H1 (cell line): ENCODE measurements around the gene SLC46A3. TPM values are rescaled to one million over a fixed set of nuclear protein-coding genes. Genes with fewer than 3 reads are reported as not detected.

Source experiments
- CHD1 ChIP-seq: IDR thresholded peaks from 2 replicates; pipeline ENCODE4 v1.6.1; 2012; ENCODE audit warnings: low read depth, low read length, improper control_type of control experiment
- CHD2 ChIP-seq: IDR thresholded peaks from 2 replicates; pipeline ENCODE4 v1.6.1; 2012; ENCODE audit warnings: low read length, improper control_type of control experiment
- CREB1 ChIP-seq: IDR thresholded peaks from 2 replicates; pipeline ENCODE4 v1.6.1; 2012; ENCODE audit warnings: inconsistent platforms
- SP1 ChIP-seq: IDR thresholded peaks from 2 replicates; pipeline ENCODE4 v1.6.1; 2011; ENCODE audit warnings: low read depth, low read length
- SP2 ChIP-seq: IDR thresholded peaks from 2 replicates; pipeline ENCODE4 v1.6.1; 2012; ENCODE audit warnings: mild to moderate bottlenecking, low read length, inconsistent platforms
- TAF1 ChIP-seq: IDR thresholded peaks from 2 replicates; pipeline ENCODE4 v1.6.1; 2011; ENCODE audit warnings: mild to moderate bottlenecking, low read depth, low read length
- TAF7 ChIP-seq: optimal IDR thresholded peaks from 2 replicates; pipeline ENCODE3; 2011; ENCODE audit warnings: low read depth, mild to moderate bottlenecking, inconsistent platforms, low read length, moderate library complexity, borderline replicate concordance
- TBP ChIP-seq: IDR thresholded peaks from 2 replicates; pipeline ENCODE4 v1.6.1; 2011; ENCODE audit warnings: low read depth, low read length, improper control_type of control experiment
- polyA plus RNA-seq, 7 experiments: library from polyadenylated mRNA; depleted of rRNA in 3 of 7; stranded (reverse) in 5 of 7; unstranded in 2 of 7; fragments of >200 nt in 5 of 7; fragments of 200-250 nt in 2 of 7; gene quantifications; 1 replicate in 5 of 7; 2 replicates in 1 of 7; 4 replicates in 1 of 7; pipeline versions ENCODE4 v1.2.1 to v1.2.3, GENCODE V29; 2011 to 2013; ENCODE audit warnings: missing spikeins in 2 of 7, mixed read lengths in 2 of 7
- total RNA-seq: library from RNA; stranded (reverse); fragmentation: NEBNext Ultra II Directional; extraction: Animal tissue kit (Norgen Biotek cat#: 25700); gene quantifications from 2 replicates; pipeline ENCODE4 v1.2.1, GENCODE V29; 2021
- TF ChIP-seq, protein P1 (sequence below): fragments of 300-600 bp; sonication (generic); IDR thresholded peaks from 2 replicates; pipeline ENCODE4 v1.7.1; 2012; ENCODE audit warnings: low read length, moderate library complexity, mild to moderate bottlenecking, inconsistent platforms; ENCODE audit not compliant: insufficient replicate concordance

SLC46A3 gene
- total and polyA plus RNA-seq, 2 of the 8 experiments (the other 6 are each of a cell fraction or from before 2014, with no cell fraction given): 0.39 to 0.67 TPM

- TF ChIP-seq, protein P1, sequence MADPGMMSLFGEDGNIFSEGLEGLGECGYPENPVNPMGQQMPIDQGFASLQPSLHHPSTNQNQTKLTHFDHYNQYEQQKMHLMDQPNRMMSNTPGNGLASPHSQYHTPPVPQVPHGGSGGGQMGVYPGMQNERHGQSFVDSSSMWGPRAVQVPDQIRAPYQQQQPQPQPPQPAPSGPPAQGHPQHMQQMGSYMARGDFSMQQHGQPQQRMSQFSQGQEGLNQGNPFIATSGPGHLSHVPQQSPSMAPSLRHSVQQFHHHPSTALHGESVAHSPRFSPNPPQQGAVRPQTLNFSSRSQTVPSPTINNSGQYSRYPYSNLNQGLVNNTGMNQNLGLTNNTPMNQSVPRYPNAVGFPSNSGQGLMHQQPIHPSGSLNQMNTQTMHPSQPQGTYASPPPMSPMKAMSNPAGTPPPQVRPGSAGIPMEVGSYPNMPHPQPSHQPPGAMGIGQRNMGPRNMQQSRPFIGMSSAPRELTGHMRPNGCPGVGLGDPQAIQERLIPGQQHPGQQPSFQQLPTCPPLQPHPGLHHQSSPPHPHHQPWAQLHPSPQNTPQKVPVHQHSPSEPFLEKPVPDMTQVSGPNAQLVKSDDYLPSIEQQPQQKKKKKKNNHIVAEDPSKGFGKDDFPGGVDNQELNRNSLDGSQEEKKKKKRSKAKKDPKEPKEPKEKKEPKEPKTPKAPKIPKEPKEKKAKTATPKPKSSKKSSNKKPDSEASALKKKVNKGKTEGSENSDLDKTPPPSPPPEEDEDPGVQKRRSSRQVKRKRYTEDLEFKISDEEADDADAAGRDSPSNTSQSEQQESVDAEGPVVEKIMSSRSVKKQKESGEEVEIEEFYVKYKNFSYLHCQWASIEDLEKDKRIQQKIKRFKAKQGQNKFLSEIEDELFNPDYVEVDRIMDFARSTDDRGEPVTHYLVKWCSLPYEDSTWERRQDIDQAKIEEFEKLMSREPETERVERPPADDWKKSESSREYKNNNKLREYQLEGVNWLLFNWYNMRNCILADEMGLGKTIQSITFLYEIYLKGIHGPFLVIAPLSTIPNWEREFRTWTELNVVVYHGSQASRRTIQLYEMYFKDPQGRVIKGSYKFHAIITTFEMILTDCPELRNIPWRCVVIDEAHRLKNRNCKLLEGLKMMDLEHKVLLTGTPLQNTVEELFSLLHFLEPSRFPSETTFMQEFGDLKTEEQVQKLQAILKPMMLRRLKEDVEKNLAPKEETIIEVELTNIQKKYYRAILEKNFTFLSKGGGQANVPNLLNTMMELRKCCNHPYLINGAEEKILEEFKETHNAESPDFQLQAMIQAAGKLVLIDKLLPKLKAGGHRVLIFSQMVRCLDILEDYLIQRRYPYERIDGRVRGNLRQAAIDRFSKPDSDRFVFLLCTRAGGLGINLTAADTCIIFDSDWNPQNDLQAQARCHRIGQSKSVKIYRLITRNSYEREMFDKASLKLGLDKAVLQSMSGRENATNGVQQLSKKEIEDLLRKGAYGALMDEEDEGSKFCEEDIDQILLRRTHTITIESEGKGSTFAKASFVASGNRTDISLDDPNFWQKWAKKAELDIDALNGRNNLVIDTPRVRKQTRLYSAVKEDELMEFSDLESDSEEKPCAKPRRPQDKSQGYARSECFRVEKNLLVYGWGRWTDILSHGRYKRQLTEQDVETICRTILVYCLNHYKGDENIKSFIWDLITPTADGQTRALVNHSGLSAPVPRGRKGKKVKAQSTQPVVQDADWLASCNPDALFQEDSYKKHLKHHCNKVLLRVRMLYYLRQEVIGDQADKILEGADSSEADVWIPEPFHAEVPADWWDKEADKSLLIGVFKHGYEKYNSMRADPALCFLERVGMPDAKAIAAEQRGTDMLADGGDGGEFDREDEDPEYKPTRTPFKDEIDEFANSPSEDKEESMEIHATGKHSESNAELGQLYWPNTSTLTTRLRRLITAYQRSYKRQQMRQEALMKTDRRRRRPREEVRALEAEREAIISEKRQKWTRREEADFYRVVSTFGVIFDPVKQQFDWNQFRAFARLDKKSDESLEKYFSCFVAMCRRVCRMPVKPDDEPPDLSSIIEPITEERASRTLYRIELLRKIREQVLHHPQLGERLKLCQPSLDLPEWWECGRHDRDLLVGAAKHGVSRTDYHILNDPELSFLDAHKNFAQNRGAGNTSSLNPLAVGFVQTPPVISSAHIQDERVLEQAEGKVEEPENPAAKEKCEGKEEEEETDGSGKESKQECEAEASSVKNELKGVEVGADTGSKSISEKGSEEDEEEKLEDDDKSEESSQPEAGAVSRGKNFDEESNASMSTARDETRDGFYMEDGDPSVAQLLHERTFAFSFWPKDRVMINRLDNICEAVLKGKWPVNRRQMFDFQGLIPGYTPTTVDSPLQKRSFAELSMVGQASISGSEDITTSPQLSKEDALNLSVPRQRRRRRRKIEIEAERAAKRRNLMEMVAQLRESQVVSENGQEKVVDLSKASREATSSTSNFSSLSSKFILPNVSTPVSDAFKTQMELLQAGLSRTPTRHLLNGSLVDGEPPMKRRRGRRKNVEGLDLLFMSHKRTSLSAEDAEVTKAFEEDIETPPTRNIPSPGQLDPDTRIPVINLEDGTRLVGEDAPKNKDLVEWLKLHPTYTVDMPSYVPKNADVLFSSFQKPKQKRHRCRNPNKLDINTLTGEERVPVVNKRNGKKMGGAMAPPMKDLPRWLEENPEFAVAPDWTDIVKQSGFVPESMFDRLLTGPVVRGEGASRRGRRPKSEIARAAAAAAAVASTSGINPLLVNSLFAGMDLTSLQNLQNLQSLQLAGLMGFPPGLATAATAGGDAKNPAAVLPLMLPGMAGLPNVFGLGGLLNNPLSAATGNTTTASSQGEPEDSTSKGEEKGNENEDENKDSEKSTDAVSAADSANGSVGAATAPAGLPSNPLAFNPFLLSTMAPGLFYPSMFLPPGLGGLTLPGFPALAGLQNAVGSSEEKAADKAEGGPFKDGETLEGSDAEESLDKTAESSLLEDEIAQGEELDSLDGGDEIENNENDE: no peak
- TF ChIP-seq TBP (no peak), CHD2 (no peak), SP2 (no peak), TAF7 (no peak), CREB1 (no peak), SP1 (no peak), CHD1 (no peak), TAF1 (no peak)
Measured at GRCh38 chr13:28741084-28741491, 22.3 kb upstream of the SLC46A3 start (continued).
